H1 (cell line): ENCODE data around the gene HYDIN. TPM values are rescaled to one million over a fixed set of nuclear protein-coding genes. Genes with fewer than 3 reads are reported as not detected.

Experiments used
- CTCF ChIA-PET: fragments of 300-600 bp; sonication (Branson Sonifier 250); formaldehyde crosslinking; loops from one replicate; lab custom pipeline; 2021; ENCODE audit not compliant: partially characterized antibody; lab: Charles Lee
- POLR2A ChIA-PET: fragments of 300-600 bp; sonication (Branson Sonifier 250); formaldehyde crosslinking; loops from one replicate; lab custom pipeline; 2021; ENCODE audit warnings: inconsistent platforms; ENCODE audit not compliant: partially characterized antibody; lab: Charles Lee
- DNase-seq, 2 experiments: peaks; one replicate each; pipeline versions ENCODE4 v3.0.0 to v3.0.0-alpha.2; 2010 to 2022; ENCODE audit warnings: low spot score in 2 of 2, low read depth in 1 of 2, mixed read lengths in 1 of 2
- FAIRE-seq: peaks from 2 replicates; lab custom pipeline; 2011; peaks lifted over from hg19 to GRCh38; lab: Jason Lieb, UNC
- H2AFZ ChIP-seq: 2 replicates; pipeline ENCODE4 v1.8.1; 2012; ENCODE audit warnings: low read length, inconsistent platforms
- H2AK5ac ChIP-seq: 2 replicates; pipeline ENCODE4 v1.6.1; 2013; ENCODE audit warnings: low read depth, low read length
- H2BK120ac ChIP-seq: replicated peaks from 2 replicates; pipeline ENCODE3; 2013; ENCODE audit warnings: low read depth, low read length, inconsistent platforms
- H2BK12ac ChIP-seq: 2 replicates; pipeline ENCODE4 v1.6.1; 2013; ENCODE audit warnings: low read depth, low read length
- H2BK15ac ChIP-seq: 2 replicates; pipeline ENCODE4 v1.6.1; 2013; ENCODE audit warnings: low read length
- H2BK20ac ChIP-seq: 2 replicates; pipeline ENCODE4 v1.6.1; 2013; ENCODE audit warnings: low read length
- H2BK5ac ChIP-seq: 2 replicates; pipeline ENCODE4 v1.6.1; 2013; ENCODE audit warnings: low read depth, low read length
- H3K14ac ChIP-seq: 2 replicates; pipeline ENCODE4 v1.6.1; 2013; ENCODE audit warnings: inconsistent platforms; ENCODE audit not compliant: insufficient read length
- H3K18ac ChIP-seq: 2 replicates; pipeline ENCODE4 v1.6.1; 2013; ENCODE audit warnings: low read length; ENCODE audit errors: extremely low read depth
- H3K23ac ChIP-seq: 2 replicates; pipeline ENCODE4 v1.6.1; 2013; ENCODE audit warnings: inconsistent platforms; ENCODE audit not compliant: insufficient read length
- H3K23me2 ChIP-seq: 2 replicates; pipeline ENCODE4 v1.6.1; 2013; ENCODE audit warnings: low read depth, low read length
- H3K27ac ChIP-seq: 2 replicates; pipeline ENCODE4 v1.6.1; 2011; ENCODE audit warnings: low read depth, low read length, inconsistent platforms
- H3K27me3 ChIP-seq, 4 experiments: replicated peaks in 1 of 4; 1 replicate in 1 of 4; 2 replicates in 3 of 4; pipeline versions ENCODE4 v1.6.1 to v1.8.1; 2011 to 2013; ENCODE audit warnings: low read length in 3 of 4, mild to moderate bottlenecking in 3 of 4, inconsistent platforms in 2 of 4, mixed read lengths in 2 of 4, moderate library complexity in 1 of 4; ENCODE audit not compliant: control insufficient read depth in 3 of 4, insufficient read depth in 3 of 4; ENCODE audit errors: extremely low read depth in 1 of 4
- H3K36me3 ChIP-seq, 4 experiments: 2 replicates each; pipeline versions ENCODE4 v1.6.1 to v1.8.1; 2011 to 2013; ENCODE audit warnings: mild to moderate bottlenecking in 4 of 4, low read length in 3 of 4, moderate library complexity in 2 of 4, control low read depth in 1 of 4, inconsistent platforms in 1 of 4; ENCODE audit not compliant: insufficient read depth in 4 of 4, control insufficient read depth in 2 of 4
- H3K4ac ChIP-seq: replicated peaks from 2 replicates; pipeline ENCODE3; 2013; ENCODE audit warnings: low read length, low read depth, mixed read lengths, inconsistent platforms; ENCODE audit not compliant: insufficient read length
- H3K4me1 ChIP-seq, 4 experiments: replicated peaks in 1 of 4; 1 replicate in 1 of 4; 2 replicates in 3 of 4; pipeline versions ENCODE4 v1.6.1 to v1.8.1; 2011 to 2013; ENCODE audit warnings: low read length in 3 of 4, inconsistent platforms in 2 of 4, mixed read lengths in 1 of 4; ENCODE audit not compliant: insufficient read depth in 4 of 4, control insufficient read depth in 3 of 4
- H3K4me2 ChIP-seq, 2 experiments: 2 replicates each; pipeline versions ENCODE4 v1.6.1 to v1.8.1; 2011 to 2013; ENCODE audit warnings: low read depth in 2 of 2, low read length in 2 of 2, control low read depth in 1 of 2, inconsistent platforms in 1 of 2, mild to moderate bottlenecking in 1 of 2; ENCODE audit not compliant: insufficient read depth in 1 of 2
- H3K4me3 ChIP-seq, 4 experiments: fragments of 200-600, 300-600 bp in 1 of 4; sonication (generic), shearing (Covaris generic), sonication (Bioruptor Twin) in 1 of 4; 2 replicates each; pipeline versions ENCODE4 v1.5.1 to v1.8.1; 2011 to 2016; ENCODE audit warnings: low read length in 4 of 4, low read depth in 3 of 4, control low read depth in 2 of 4, inconsistent platforms in 2 of 4, mild to moderate bottlenecking in 2 of 4, mixed read lengths in 1 of 4, moderate library complexity in 1 of 4; ENCODE audit not compliant: insufficient read depth in 2 of 4; ENCODE audit errors: extremely low read depth in 1 of 4
- H3K56ac ChIP-seq: replicated peaks from 2 replicates; pipeline ENCODE3; 2013; ENCODE audit warnings: low read depth, mild to moderate bottlenecking, mixed read lengths, low read length, inconsistent platforms; ENCODE audit not compliant: insufficient read length
- H3K79me1 ChIP-seq: 2 replicates; pipeline ENCODE4 v1.6.1; 2013; ENCODE audit warnings: low read depth, low read length, control low read depth
- H3K79me2 ChIP-seq, 2 experiments: 2 replicates each; pipeline versions ENCODE4 v1.6.1 to v1.8.1; 2012 to 2013; ENCODE audit warnings: low read length in 2 of 2, mild to moderate bottlenecking in 2 of 2, inconsistent platforms in 1 of 2; ENCODE audit not compliant: insufficient read depth in 2 of 2, control insufficient read depth in 1 of 2
- H3K9ac ChIP-seq, 4 experiments: replicated peaks in 1 of 4; 1 replicate in 1 of 4; 2 replicates in 3 of 4; pipeline versions ENCODE4 v1.6.1 to v1.8.1; 2011 to 2013; ENCODE audit warnings: low read depth in 3 of 4, low read length in 3 of 4, control low read depth in 2 of 4, mild to moderate bottlenecking in 2 of 4, moderate library complexity in 2 of 4, inconsistent platforms in 1 of 4; ENCODE audit errors: extremely low read depth in 1 of 4
- H3K9me3 ChIP-seq, 2 experiments: 2 replicates each; pipeline versions ENCODE4 v1.6.1 to v1.8.1; 2012 to 2013; ENCODE audit warnings: mild to moderate bottlenecking in 2 of 2, moderate library complexity in 2 of 2, control low read depth in 1 of 2, inconsistent platforms in 1 of 2, low read depth in 1 of 2, low read length in 1 of 2, mixed read lengths in 1 of 2; ENCODE audit not compliant: insufficient read depth in 2 of 2
- H4K20me1 ChIP-seq, 2 experiments: replicated peaks in 1 of 2; 2 replicates each; pipeline versions ENCODE3 to v1.8.1; 2011 to 2013; ENCODE audit warnings: inconsistent platforms in 2 of 2, low read length in 2 of 2, mild to moderate bottlenecking in 1 of 2; ENCODE audit not compliant: insufficient read depth in 2 of 2, control insufficient read depth in 1 of 2
- H4K5ac ChIP-seq: 2 replicates; pipeline ENCODE4 v1.6.1; 2013; ENCODE audit warnings: low read length, low read depth, mixed read lengths, inconsistent platforms; ENCODE audit not compliant: insufficient read length
- H4K8ac ChIP-seq: 2 replicates; pipeline ENCODE4 v1.8.0; 2013; ENCODE audit warnings: mild to moderate bottlenecking, moderate library complexity, low read length, inconsistent platforms; ENCODE audit not compliant: insufficient read depth; ENCODE audit errors: extremely low read depth
- H4K91ac ChIP-seq: replicated peaks from 2 replicates; pipeline ENCODE3; 2013; ENCODE audit warnings: low read length, mixed read lengths, inconsistent platforms; ENCODE audit not compliant: insufficient read length
- CREB1 ChIP-seq: IDR thresholded peaks from 2 replicates; pipeline ENCODE4 v1.6.1; 2012; ENCODE audit warnings: inconsistent platforms
- PHF8 ChIP-seq: fragments of 200-600 bp; sonication (generic); conservative IDR thresholded peaks from 2 replicates; pipeline ENCODE4 v1.7.1; 2012; ENCODE audit warnings: low read depth, mild to moderate bottlenecking, inconsistent platforms, low read length, moderate library complexity
- WGBS, 2 experiments: shearing (Covaris generic) in 1 of 2; methylation state at CpG; one replicate each; pipeline versions ENCODE4 v1.1.6 to v1.1.7; 2013 to 2015; ENCODE audit warnings: low lambda C conversion rate in 2 of 2, mixed read lengths in 2 of 2, inconsistent platforms in 1 of 2, low coverage in 1 of 2, missing lambda C conversion rate in 1 of 2; ENCODE audit not compliant: insufficient replicate concordance in 2 of 2, insufficient coverage in 1 of 2, insufficient read length in 1 of 2; ENCODE audit errors: extremely low coverage in 1 of 2, missing lambda C conversion rate in 1 of 2; 5-methylcytosine and 5-hydroxymethylcytosine counted together
- polyA plus RNA-seq, 7 experiments: library from polyadenylated mRNA; depleted of rRNA in 3 of 7; stranded (reverse) in 5 of 7; unstranded in 2 of 7; fragments of >200 nt in 5 of 7; fragments of 200-250 nt in 2 of 7; gene quantifications; 1 replicate in 5 of 7; 2 replicates in 1 of 7; 4 replicates in 1 of 7; pipeline versions ENCODE4 v1.2.1 to v1.2.3, GENCODE V29; 2011 to 2013; ENCODE audit warnings: missing spikeins in 2 of 7, mixed read lengths in 2 of 7
- total RNA-seq: library from RNA; stranded (reverse); fragmentation: NEBNext Ultra II Directional; extraction: Animal tissue kit (Norgen Biotek cat#: 25700); gene quantifications from 2 replicates; pipeline ENCODE4 v1.2.1, GENCODE V29; 2021

The HYDIN gene
- total and polyA plus RNA-seq, 2 of the 8 experiments (the other 6 are each of a cell fraction or from before 2014, with no cell fraction given) = 1.1 to 1.8 TPM

- H2BK5ac ChIP-seq = no peak overlapping the region
- no peaks in the 10 kb centered on the region for H3K9me3 ChIP-seq
- no peak overlapping the region for H3K23ac ChIP-seq
- no peak overlapping the region for H3K9ac ChIP-seq
- no peak overlapping the region for H2AFZ ChIP-seq
- no peak overlapping the region for H2AK5ac ChIP-seq
- H3K27ac ChIP-seq = no peak overlapping the region
- H2BK12ac ChIP-seq = no peak overlapping the region
- H3K27me3 ChIP-seq = peaks cover 0 to 23% (median 6%) of the 10 kb centered on the region in 4 experiments; a peak in 6 of 7 replicates
- FAIRE-seq = no peak
- no peak overlapping the region for H3K4me2 ChIP-seq
- no peaks in the 10 kb centered on the region for H3K36me3 ChIP-seq
- no peak overlapping the region for H2BK120ac ChIP-seq
- DNase-seq = no peak
- H3K4me3 ChIP-seq = no peak overlapping the region
- no peak overlapping the region for H3K18ac ChIP-seq
- H3K79me1 ChIP-seq = no peaks in the 10 kb centered on the region
- H3K4ac ChIP-seq = no peak overlapping the region
- H2BK20ac ChIP-seq = no peak overlapping the region
- ChIA-PET CTCF (no interaction called here), POLR2A (no interaction called here)
- H4K91ac ChIP-seq = no peak overlapping the region
- H4K5ac ChIP-seq = no peak overlapping the region
- H3K4me1 ChIP-seq = peaks cover 0 to 3% (median 0%) of the 10 kb centered on the region in 4 experiments; a peak in 1 of 7 replicates
- H3K14ac ChIP-seq = no peak overlapping the region
- peaks cover 2% of the 10 kb centered on the region; the same call in 1 of the 2 replicates for H3K23me2 ChIP-seq
- H4K8ac ChIP-seq = no peak overlapping the region
- H4K20me1 ChIP-seq = peaks cover 0 to 2% of the 10 kb centered on the region in 2 experiments
- WGBS, 2 experiments = 90% methylated on average over 3 of the region's 3 CpGs; no CpG with 5 or more reads in 1 of the 2 experiments
- no peak overlapping the region for H2BK15ac ChIP-seq
- H3K79me2 ChIP-seq = no peaks in the 10 kb centered on the region
- H3K56ac ChIP-seq = no peak overlapping the region
- TF ChIP-seq CREB1 (no peak), PHF8 (no peak)
Observed at GRCh38 chr16:70805787-70806186, 424.7 kb downstream of the HYDIN start.
